Activated CD4-positive, alpha-beta T cell treated with anti-CD3 and anti-CD28 coated beads for 4 hours (primary cell): ENCODE measurements around the gene PRKG1.
"Not testable (repeated sequence)": the region's sequence is repeated elsewhere in the genome, so short reads cannot be mapped to it uniquely, and the experiment has no call there.

Experiments
- DNase-seq, 2 donors: peaks; one replicate each; pipeline ENCODE4 v3.0.0-alpha.2; 2020

The PRKG1 gene

DNA sequence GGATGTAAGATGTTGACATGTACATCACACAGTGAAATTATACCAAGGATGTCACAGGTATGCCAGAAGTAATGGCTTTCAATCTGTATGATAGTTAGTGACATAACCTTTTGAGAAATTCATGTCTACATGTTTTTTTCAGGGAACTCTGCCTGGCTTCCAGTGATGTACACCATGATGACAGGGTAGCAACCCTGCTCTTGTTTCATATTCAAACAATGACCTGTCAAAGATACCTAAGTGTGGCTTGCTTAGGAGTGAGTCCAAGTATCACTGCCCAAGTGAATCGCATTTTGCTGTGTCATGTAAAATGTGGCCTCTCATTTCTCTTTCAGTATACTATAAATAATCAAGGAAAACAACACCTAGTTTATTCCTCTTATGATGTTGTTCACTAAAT, 1033.9 kb downstream of the PRKG1 start:
- DNase-seq = no peak

DNA sequence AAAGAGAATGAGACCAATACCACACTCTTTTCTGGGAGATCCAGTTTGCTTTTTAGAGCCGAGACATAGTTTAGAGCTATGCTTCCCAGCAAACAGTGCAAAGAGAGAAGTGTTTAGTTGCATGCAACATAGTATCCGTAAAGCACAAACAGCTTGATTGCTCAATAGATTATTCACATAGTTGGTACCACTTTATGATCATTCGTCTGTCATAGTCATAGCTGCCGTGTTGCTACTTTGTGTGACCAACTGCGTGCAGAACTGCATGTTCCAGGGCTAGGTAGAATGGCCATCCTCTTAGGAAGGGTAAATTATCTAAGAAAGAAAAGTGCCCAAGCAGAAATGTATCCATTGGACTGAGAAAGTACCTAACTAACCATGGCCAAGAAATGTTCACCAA, 1036.3 kb downstream of the PRKG1 start:
- DNase-seq = no peak

DNA sequence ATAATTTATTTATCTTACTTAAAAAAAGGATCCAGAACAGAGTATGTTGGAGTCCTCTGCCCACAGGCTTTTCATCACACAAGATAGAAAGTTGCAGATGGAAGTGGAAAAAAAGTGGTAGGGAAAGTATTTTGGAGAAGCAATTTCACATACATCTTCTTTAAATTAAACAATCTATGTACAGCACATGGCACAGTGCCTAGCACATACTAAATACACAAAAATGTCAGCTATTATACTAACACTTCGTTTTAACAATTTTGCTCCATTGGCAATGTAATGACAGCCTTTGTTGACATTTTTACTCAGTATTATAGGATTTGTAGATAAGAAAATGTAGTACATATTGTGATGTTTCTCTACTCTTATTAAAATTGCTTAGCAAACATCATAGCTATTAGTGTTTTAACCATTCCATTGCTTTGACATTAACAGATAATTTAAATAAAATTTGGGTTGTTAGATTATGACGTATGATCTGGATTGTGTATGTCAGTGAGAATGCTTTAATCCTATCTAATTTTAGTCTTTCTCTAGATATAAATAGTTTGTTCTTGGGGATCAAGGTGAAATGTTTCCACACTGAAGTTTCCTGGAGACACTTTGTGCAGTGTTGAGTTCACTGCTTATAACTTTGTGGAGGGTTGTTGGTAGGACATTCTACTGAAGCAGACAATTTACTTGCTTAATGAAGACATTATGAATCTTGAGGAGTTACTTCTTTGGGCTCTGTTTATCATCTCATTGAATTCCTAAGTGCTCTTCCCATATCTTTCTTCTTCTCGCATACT, 1037.0 kb downstream of the PRKG1 start:
- no peak for DNase-seq

DNA sequence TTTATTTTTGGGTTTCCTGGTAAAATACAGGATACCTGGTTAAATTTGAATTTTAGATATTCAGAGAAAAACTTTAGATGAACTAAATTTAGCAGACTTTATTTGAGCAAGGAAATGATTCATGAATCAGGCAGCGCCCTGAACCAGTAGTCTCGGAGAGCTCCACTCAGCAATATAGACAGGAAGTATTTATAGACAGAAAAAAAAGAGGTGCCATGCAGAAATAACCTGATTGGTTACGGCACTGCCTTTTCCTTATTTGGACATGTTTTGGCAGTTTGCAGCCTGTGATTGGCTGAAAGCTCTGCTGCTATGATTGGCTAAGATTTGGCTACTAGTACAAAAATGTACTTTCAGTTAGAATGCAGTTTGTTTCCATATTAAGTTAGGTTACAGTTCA, 1041.5 kb downstream of the PRKG1 start:
- no peak for DNase-seq

DNA sequence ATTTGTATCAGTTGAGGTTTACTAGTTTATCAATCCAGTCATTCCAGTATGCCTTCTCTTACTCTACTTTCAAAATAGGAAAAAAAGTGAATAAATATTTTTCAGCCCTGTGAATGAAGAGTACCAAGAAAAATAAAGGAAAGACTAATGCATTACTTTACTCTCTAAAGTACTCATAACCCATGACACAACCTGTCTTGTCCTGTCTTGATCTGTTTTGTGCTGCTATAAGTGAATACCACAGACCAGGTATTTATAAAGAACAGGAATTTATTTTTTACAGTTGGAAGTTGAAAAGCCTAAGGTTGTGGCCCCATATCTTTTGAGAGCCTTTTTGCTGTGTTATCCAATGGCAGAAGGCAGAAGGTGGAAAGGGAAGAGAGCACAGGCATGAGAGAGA, 1045.2 kb downstream of the PRKG1 start:
- DNase-seq = no peak

DNA sequence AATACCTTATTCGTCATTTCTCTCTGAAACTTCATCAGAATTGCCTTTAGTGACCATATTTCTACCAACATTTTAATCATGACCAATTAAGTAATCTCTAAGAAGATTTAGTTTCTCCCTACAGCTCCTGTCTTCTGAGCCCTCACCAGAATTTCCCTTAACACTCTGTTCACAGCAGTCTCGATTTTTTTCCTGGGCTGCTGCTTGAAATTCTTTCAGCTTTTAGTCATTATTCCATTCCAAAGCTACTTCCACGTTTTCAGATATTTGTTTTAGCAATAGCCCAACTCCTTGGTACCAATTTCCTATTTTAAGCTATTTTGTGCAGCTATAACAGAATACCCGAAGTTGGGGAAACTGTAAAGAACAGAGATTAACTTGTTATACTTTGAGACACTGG, 1047.4 kb downstream of the PRKG1 start:
- no peak for DNase-seq

DNA sequence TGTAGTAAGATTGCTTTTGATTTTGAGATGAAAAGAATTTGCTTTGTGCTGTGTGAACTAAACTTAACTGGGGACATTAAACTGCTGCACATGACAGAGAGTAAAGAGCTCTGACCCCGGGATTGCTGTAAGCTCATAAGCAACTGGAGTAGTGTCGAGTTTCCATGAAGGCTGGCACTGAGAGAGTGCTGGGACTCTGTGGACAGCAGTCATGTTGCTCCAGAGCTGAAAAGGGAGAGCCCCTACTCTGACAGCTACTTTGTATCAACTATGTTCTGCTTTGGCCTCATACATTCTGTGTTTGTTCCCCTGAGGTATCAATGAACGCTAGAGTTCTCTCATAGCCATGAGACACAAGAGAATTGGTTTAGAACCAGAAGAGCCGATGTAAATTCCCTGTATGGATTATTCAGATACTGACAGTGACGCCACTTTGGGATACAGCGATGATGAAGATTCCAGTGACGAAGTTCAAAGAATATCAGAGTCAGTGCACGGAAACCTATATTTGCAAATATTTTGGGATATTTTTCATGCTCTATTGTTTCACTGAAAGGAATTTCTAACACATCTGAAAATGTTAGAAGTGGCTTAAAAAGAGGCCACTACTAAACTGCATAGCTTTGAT, 1053.9 kb downstream of the PRKG1 start:
- no peak for DNase-seq

DNA sequence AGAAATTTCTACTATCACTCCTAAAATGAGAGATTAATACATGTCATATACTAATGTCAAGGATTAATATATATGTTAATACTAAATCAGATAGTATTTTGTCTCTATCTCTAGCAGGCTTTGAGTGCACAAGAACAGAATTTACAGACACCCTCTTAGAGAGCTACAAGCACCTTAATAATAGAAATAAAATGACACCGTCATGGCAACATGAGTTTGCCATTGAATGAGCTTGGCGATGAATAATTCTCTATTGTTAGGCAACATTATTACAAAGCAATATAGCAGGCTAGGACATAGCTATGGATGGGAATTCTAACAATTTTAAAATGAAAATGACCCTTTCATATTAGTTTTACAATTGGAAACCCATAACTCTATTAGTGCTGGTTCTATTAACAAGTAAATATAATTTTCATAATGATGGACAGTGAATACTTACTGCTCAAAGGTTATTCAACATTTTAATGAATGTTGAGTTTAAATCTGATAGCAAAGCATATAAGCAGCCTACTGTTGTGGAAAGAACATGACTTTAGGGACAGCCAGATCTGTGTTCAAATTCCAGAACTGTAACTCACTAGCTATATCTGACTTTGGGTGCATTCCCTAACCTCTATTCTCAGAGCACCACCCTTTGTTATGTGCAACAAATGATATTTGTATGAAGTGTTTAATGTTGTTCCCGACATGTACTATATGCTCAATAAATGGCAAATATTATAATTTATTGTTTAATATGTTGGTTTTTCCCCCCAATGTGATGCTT, 1055.3 kb downstream of the PRKG1 start:
- DNase-seq = no peak

DNA sequence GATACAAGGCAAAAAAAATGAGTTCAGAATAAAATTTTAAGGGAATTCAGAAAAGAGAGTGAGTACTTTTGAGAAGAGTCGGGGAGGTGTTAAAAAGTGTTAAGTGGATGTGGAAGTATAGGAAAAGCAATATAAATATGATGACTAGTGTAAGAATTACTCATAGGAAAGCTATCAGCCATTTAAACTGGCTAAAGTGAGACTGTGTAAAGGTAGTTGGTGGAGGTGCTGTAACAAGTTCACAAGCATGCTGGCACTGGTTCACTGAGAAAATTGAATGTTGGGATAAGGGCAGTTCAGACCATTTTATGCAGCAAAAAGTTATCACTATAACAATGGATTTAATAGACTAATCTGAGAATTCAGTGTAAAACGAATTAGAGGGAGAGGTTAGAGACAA, 1060.8 kb downstream of the PRKG1 start:
- no peak for DNase-seq

DNA sequence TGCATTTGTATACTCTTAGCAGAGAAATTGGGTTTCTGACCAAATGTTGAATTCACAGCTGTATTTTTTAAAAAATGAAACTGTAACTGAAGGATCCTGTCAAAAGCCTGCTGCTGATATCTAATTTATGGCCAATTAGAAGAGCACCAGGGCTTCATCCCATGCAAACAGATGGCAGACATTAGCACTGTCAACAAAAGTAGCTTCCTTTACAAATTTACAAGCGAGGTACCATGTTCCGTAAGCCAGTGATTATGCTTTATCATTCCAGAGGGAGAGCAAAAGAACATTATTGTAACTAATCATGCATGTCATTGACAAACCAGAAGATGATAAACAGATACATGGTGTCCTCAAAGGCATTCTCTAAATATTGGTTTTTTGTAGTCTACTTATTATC, 1062.6 kb downstream of the PRKG1 start:
- no peak for DNase-seq

DNA sequence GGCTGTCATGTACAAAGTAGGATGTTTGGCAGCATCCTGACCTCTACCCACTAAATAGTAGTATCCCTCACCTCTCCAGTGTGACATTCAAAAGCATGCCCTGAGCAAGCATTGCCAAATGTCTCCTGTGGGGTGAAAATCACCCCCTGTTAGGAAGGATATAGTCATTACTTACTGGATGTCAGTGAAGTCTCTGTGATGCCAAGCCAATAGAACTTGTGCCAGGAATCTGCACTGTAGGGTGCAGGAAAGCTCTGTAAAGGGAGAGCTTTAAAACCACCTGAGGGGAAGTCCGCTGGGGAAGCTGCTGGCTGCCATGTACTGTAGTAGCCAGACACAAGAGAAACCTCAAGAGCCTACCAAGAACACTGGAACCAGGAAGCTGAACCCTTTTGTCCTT, 1069.1 kb downstream of the PRKG1 start:
- no peak for DNase-seq

DNA sequence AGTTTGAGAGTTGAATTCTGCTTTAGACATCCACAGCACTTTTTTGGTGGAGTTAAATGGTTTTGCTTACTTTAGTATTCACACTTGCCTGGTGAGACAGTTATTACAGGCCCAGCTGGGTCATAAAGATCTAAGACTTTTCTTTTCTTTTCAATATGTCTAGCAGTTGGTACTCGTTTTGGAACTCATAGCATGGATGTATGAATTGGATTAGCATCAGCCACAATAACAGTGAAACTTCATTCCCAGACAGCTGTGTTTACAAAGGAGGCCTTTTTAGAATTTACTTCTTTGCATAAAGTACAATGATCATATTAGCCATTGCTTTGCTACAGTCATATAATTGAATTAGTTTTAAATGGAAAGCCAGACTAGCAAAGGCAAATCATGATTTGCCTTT, 1071.3 kb downstream of the PRKG1 start:
- DNase-seq = no peak

DNA sequence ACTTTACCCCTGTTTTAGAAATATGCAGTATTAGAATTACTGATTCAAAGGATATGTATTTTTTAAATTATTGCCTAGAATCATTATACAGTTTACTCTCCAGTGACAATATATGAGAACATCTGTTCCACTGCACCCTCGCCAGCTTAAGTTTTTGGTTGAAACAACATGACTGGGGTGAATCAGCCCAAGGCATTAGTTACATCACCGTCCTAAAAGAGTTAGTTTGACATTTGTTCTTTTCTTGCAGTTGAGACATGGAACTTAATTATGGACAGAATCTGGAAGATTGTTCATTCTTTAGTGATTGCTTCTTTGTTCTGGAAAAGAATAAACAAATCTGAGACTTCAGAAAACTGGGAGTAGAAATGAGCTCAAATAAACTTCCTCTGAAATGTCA, 1072.5 kb downstream of the PRKG1 start:
- no peak for DNase-seq

DNA sequence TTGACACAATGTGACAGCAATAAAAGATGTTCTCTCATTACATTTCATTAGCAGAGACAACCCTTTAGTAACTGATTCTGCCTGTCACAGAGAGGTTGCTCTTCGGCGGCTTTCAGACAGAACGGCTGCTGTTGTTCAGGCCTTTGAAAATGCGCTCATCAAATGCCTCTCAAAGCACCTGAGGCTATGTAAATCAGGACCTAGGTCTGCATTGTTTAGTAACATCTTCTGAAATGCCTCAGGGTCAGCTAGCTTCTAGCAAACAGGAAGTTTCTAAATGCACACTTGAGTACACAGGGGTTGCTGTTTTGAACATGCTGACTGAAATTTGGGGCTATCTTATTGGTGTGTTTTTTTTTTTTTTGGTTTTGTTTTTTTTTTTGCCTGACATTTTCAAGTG, 1096.5 kb downstream of the PRKG1 start:
- DNase-seq = no peak

DNA sequence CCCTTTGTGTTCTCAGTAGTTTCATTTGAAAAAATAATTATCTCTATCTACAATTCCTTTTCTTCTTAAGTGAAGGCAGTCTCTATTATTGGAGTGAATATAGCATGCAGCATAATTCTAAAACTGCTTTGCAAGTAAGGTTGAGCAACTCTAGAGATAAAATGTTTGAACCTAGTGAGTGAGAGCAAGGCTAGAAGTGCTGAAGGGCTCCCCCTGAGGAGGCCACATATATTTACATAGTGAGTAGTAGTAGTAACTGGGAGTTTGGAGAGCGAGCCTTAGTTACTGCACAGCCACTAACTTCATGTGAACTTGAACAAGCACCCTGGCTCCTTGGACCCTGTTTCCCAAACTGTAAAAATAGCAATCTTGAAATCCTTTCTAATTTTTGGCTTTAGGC, 1098.3 kb downstream of the PRKG1 start:
- no peak for DNase-seq

DNA sequence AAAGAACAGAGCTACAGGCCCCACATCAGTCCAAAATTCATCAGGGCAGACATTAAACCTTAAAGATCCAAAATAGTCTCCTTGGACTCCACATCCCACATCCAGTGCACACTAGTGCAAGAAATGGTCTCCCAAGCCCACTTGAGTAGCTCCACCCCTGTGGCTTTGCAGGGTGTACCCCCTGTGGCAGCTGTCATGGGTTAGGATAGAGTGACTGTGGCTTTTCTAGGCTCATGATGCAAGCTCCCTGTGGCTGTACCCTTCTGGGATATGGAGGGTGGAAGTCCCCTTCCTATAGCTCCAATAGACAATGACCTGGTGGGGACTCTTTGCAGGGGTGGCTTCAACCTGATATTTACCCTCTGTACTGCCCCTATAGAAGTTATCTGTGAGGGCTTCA, 1111.0 kb downstream of the PRKG1 start:
- DNase-seq = no peak

DNA sequence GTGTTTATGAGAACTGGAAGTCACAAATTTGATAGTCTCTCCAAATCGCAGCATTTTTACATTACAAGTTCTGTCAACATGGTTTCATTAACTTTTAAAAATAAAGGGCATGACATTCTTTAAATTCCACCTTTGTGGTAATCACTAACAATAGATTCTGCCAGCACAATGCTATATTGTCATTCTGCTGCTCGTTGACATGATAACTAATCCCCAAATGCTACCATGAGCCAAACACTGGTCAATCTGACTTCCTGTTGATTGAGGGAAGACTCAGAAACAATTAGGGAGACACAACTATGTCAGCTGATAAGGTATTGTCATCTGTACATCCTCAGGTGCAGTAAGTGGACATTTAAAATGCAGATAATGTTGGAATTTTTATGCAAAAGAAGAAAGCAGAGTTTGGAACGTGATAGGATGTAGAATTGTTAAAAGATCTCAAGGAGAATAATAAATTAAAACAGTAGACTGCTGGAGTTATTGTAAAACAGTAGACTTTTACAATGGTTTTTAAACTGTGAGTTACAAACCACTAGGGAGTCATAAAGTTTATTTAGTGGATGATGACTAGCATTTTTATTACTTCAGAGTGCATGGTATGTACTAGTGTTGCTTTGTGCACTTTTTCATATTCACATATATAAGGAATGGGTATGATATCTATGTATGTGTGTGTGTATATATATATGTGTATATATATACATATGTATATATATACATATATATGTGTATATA, 1113.4 kb downstream of the PRKG1 start:
- DNase-seq = no peak

DNA sequence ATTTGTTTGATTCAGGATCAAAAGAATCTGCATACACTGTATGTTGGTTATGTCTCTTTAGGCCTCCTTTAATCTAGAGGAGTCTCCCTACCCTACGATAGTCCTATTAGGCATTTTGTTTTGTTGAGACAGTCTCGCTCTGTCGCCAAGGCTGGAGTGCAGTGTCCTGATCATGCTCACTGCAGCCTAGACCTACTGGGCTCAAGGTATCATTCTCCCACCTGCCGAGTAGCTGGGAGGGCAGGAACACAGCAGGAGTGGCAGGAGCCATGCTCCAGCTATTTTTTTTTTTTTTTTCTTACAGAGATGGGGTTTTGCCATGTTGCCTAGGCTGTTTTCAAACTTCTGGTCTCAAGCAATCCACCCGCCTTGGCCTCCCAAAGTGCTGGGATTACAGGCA, 1116.8 kb downstream of the PRKG1 start:
- DNase-seq = no peak

DNA sequence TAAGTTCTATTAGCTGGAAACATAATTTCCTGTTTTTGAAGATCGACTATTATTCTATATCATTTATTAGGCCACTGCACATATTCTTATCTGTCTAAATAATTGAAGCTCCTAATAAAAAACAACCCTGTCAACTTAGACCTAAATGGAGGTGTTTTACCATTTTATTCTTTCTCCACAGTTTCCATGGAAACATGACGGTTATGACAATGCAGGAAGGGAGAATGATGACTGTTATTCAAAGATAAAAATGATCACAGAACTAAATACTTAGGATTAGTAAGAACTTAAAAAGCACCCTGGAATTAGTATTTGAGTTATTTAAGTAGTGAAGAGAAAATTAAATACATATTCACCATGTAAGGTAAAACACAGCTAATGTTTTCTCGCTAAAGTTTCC, 1119.9 kb downstream of the PRKG1 start:
- no peak for DNase-seq

DNA sequence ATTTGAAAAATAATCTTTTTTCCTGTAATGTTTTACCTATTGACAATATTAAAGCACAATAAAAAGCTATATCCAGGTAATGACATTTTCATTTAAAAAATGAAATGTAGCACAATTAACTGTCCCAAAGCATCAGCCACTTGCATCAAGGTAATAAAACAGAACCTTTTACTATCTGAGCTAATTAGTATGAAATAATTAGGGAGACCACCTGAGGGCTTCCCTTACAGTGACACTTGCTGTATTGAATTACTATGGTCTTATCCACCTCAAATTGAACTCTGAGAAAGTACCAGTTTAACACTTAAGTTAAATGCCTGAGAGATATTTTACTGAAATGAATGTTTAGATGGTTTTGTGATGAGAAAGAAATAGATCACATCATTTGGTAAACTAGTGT, 1120.4 kb downstream of the PRKG1 start:
- no peak for DNase-seq

DNA sequence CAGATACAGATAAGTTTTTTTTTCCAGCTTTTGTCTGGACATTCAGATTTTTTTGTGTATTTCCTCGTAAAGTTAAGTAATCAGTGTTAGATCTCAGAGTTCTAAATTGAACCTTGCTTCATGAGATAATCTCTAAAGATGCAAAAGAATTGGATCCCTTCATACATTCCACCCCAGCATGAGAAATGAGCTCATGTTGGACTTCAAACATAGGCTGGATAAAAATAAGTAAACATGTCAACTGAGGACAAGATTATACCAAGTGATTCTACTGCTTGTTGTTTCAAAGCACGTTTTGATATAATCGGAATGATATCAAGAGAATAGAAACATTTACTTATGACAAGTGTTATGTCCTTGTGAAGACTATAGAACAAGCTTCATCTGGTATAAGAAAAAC, 1122.8 kb downstream of the PRKG1 start:
- no peak for DNase-seq

DNA sequence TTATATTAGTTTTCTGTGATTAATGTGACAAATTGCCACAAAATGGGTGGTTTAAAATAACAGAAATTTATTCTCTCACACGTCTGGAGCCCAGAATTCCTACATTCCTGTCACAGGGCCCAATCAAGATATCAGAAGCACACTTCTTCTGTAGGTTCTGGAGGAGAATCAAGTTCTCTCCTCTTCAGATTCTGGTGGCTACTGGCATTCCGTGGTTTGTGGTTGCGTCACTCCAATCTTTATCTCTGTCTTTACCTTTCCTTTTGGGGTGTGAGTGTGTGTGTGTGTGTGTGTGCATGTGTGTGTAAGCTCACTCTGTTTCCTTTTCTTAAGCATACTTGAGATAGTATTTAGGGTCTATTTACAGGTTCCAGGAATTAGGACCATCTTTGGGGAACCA, 1124.3 kb downstream of the PRKG1 start:
- no peak for DNase-seq

DNA sequence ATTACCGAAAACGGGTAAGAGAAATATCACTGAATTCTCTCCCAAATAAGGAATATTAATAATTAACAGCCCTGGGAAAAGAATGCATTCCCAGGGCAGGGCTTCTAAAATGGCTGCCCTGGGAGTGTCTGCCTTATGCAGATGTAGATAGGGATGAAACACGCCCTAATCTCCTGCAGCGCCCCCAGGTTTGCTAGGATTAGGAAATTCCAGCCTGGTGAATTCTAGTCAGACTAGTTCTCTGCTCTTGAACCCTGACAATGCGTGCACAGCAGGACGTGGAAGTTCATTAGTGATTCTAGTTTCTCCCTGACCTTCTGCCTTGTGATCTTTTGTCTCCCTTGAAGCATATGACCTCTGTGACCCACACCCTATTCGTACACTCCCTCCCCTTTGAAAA, 1130.6 kb downstream of the PRKG1 start:
- DNase-seq = not testable (repeated sequence)

DNA sequence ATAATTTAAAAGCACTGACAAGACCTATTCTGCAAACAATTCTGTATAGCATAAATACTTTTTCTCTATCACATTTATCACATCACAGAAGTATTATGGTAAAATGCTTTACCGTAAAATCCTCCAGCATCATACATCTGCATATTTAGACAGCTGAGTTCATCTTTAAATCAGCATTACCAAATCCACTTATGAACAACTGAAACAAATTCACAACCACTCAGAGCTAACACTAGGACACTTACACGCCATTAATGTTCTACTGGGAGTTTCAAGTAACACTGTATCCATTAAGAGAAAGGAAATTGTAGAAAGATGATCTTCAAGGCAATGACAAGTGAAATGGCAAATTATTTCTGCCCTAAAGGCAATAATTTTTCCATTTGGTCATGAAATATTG, 1134.1 kb downstream of the PRKG1 start:
- DNase-seq = no peak
